ENCODE results near the gene NT5M. TPM values are rescaled to one million over a fixed set of nuclear protein-coding genes. Genes with fewer than 3 reads are reported as not detected.
"Not testable (repeated sequence)": the region's sequence is repeated elsewhere in the genome, so short reads cannot be mapped to it uniquely, and the experiment has no call there.

NT5M gene
- total RNA-seq, 1 donor from 2014 or later: 4.2 TPM

DNA sequence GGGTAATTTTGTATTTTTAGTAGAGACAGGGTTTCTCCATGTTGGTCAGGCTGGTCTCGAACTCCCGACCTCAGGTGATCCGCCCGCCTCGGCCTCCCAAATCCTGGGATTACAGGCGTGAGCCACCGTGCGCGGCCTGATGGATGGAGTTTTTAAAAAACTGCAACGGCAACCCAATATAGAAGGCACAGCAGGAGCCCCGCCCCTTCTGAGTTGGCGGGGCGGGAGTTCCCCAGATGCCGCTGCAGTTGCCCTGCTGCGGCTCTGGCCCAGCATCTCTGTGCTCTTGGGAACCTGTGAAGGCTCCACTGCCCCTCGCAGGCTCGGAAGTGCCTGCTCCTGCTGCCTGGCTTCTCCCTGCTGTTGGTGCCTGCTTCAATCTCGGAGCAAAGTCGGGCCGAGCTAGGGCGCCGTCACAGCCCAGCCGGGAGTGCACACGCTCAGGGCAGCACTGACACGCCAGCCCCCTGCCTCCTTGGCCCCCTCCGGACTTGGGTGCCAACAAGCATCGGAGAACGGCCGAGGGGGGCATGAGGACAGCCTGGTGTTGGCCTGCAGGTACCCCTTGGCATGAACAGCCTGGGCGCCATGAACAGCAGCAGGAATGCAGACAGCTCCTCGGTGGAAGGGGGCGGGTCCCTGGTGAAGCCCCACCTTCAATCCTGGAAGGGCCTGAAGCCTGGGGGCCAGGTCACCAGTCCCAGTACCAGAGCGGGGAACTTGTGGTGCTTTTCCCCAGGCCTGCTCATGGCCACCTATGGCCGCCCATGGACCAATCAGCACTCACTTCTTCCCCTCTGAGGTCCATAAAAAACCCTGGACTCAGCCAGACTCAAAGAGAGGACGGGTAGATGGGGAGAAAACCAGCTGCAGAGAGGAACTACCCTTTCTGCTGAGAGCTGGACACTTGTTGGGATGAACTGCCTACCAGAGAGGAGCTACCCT is 2.3 kb upstream of the NT5M start:
- Histone ChIP-seq H3K27me3 (ENCODE audit: control insufficient read depth in 3 of 3, insufficient read depth in 3 of 3, low read length in 3 of 3) (peaks cover 0 to 13% (median 0%) of the 10 kb centered on the region in 3 donors), H3K36me3 (ENCODE audit: control insufficient read depth in 3 of 3, insufficient read depth in 3 of 3, low read length in 3 of 3) (no peaks in the 10 kb centered on the region), H3K9me3 (ENCODE audit: control insufficient read depth in 3 of 3, low read length in 3 of 3) (no peaks in the 10 kb centered on the region), H3K9ac (ENCODE audit: low read depth in 1 of 3, low read length in 3 of 3) (peak overlapping the region in 2 of 3 donors; percentile 33 to 53), H3K4me1 (ENCODE audit: control insufficient read depth in 3 of 3, insufficient read depth in 3 of 3, low read length in 3 of 3) (peaks cover 5 to 11% (median 5%) of the 10 kb centered on the region in 3 donors), H3K4me3 (ENCODE audit: low read length in 3 of 3) (peak overlapping the region; percentile 29 to 38 (median 33)), H3K27ac (ENCODE audit: low read depth, low read length) (no peak overlapping the region)

DNA sequence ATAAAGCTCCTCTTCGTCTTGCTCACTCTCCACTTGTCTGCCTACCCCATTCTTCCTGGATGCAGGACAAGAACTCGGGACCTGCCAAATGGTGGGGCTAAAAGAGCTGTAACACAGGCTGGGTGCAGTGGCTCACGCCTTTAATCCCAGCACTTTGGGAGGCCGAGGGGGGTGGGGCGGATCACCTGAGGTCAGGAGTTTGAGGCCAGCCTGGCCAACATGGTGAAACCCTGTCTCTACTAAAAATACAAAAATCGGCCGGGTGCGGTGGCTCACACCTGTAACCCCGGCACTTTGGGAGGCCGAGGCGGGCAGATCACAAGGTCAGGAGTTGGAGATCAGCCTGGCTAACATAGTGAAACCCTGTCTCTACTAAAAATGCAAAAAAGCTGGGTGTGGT is 1.5 kb upstream of the NT5M start:
- not testable (repeated sequence) for H3K4me3 ChIP-seq (ENCODE audit: low read length in 3 of 3); H3K9ac ChIP-seq (ENCODE audit: low read depth in 1 of 3, low read length in 3 of 3); H3K27ac ChIP-seq (ENCODE audit: low read depth, low read length); H3K9me3 ChIP-seq (ENCODE audit: control insufficient read depth in 3 of 3, low read length in 3 of 3); H3K36me3 ChIP-seq (ENCODE audit: control insufficient read depth in 3 of 3, insufficient read depth in 3 of 3, low read length in 3 of 3)
- Histone ChIP-seq H3K27me3 (ENCODE audit: control insufficient read depth in 3 of 3, insufficient read depth in 3 of 3, low read length in 3 of 3) (peaks cover 0 to 13% (median 0%) of the 10 kb centered on the region in 3 donors), H3K4me1 (ENCODE audit: control insufficient read depth in 3 of 3, insufficient read depth in 3 of 3, low read length in 3 of 3) (peaks cover 5 to 11% (median 5%) of the 10 kb centered on the region in 3 donors)

DNA sequence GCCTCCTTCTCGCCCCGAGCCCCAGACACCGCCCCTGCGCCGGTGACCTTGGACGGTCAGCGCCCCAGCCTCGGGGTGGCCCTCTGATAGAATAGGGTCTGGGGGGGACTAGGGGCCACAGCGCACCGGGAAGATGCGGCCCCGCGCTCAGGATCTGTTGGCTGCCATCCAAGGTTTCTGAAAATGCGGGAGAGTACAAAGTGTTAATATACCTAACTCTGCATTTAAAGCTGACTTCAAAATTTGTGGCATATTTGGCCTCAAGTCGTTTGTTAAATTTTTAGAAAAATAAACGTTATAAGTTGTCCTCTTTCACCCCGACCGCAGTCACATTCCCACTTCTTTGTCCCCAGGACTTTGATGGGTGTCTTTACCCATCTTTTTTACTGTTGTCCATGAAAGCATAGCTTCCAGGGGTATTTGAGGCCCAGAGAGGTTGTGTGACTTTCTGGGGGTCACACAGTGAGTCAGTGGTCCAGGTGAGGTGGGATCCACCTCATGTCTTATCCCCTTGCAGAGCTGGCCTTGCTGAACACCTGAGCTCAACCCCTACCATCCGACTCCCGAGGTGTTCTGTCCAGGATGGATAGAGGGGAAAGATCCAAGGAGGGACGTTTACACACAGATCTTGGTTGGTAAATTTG is 796 bp downstream of the NT5M start:
- Histone ChIP-seq H3K9me3 (ENCODE audit: control insufficient read depth in 3 of 3, low read length in 3 of 3) (no peaks in the 10 kb centered on the region), H3K36me3 (ENCODE audit: control insufficient read depth in 3 of 3, insufficient read depth in 3 of 3, low read length in 3 of 3) (no peaks in the 10 kb centered on the region), H3K9ac (ENCODE audit: low read depth in 1 of 3, low read length in 3 of 3) (peak overlapping the region; percentile 3 to 68 (median 20)), H3K4me1 (ENCODE audit: control insufficient read depth in 3 of 3, insufficient read depth in 3 of 3, low read length in 3 of 3) (peaks cover 5 to 11% (median 5%) of the 10 kb centered on the region in 3 donors), H3K4me3 (ENCODE audit: low read length in 3 of 3) (peak overlapping the region in 2 of 3 donors; percentile 70 to 71), H3K27me3 (ENCODE audit: control insufficient read depth in 3 of 3, insufficient read depth in 3 of 3, low read length in 3 of 3) (peaks cover 0 to 13% (median 0%) of the 10 kb centered on the region in 3 donors), H3K27ac (ENCODE audit: low read depth, low read length) (no peak overlapping the region)

GRCh38 chr17:17304521-17304985 is 1.4 kb downstream of the NT5M start:
- Histone ChIP-seq H3K4me1 (ENCODE audit: control insufficient read depth in 3 of 3, insufficient read depth in 3 of 3, low read length in 3 of 3) (peaks cover 5 to 11% (median 5%) of the 10 kb centered on the region in 3 donors), H3K36me3 (ENCODE audit: control insufficient read depth in 3 of 3, insufficient read depth in 3 of 3, low read length in 3 of 3) (no peaks in the 10 kb centered on the region), H3K4me3 (ENCODE audit: low read length in 3 of 3) (no peak overlapping the region), H3K27ac (ENCODE audit: low read depth, low read length) (no peak overlapping the region), H3K27me3 (ENCODE audit: control insufficient read depth in 3 of 3, insufficient read depth in 3 of 3, low read length in 3 of 3) (peaks cover 0 to 13% (median 0%) of the 10 kb centered on the region in 3 donors), H3K9me3 (ENCODE audit: control insufficient read depth in 3 of 3, low read length in 3 of 3) (no peaks in the 10 kb centered on the region), H3K9ac (ENCODE audit: low read depth in 1 of 3, low read length in 3 of 3) (peak overlapping the region in 1 of 3 donors; percentile 3)

DNA sequence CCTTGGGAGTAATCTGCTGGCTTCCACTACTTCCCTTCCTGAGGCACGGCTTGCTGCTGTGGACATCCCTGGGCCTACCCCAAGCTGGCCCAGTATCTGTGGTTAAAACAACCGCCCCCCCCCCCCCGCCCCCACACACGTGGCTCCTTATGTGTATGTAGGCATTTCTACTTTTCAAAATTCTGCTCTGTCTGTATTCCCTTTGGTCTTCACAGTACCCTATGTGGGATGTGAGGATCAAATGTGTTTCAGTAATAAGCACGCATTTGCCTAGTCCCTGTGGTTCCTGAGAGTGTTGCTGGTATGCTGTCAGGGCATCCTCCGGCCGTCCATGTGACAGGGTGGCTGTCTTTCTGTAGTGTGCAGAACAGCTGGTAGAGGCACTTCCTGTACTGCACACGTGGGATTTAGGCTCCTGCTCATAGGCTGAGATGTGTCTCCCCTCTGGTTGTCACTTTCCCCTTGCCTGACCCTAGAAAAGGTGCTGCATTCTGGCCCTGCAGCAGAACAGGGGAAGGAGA is 2.2 kb downstream of the NT5M start:
- H3K4me1 ChIP-seq (ENCODE audit: control insufficient read depth in 3 of 3, insufficient read depth in 3 of 3, low read length in 3 of 3): peaks cover 5 to 11% (median 5%) of the 10 kb centered on the region in 3 donors
- no peaks in the 10 kb centered on the region for H3K36me3 ChIP-seq (ENCODE audit: control insufficient read depth in 3 of 3, insufficient read depth in 3 of 3, low read length in 3 of 3)
- peaks cover 0 to 10% (median 0%) of the 10 kb centered on the region in 3 donors for H3K27me3 ChIP-seq (ENCODE audit: control insufficient read depth in 3 of 3, insufficient read depth in 3 of 3, low read length in 3 of 3)
- H3K27ac ChIP-seq (ENCODE audit: low read depth, low read length): no peak overlapping the region
- no peak overlapping the region for H3K9ac ChIP-seq (ENCODE audit: low read depth in 1 of 3, low read length in 3 of 3)
- no peak overlapping the region for H3K4me3 ChIP-seq (ENCODE audit: low read length in 3 of 3)
- H3K9me3 ChIP-seq (ENCODE audit: control insufficient read depth in 3 of 3, low read length in 3 of 3): no peaks in the 10 kb centered on the region

DNA sequence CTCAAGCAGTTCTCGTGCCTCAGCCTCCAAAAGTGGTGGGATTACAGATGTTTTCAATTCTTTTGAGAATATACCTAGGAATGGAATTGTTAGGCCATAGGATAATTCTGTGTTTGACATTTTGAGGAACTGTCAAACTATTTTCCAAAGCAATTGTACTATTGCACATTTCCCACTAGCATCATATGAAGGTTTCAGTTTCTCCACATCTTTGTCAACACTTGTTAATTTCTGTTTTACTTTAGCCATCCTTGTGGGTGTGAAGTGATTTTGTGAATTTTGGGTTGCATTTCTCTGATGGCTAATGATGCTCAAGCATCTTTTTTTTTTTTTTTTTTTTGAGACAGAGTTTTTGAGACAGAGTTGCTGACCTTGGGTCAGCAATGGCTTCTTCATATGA is 6.2 kb downstream of the NT5M start:
- Histone ChIP-seq H3K27ac (ENCODE audit: low read depth, low read length) (no peak overlapping the region), H3K9ac (ENCODE audit: low read depth in 1 of 3, low read length in 3 of 3) (no peak overlapping the region), H3K27me3 (ENCODE audit: control insufficient read depth in 3 of 3, insufficient read depth in 3 of 3, low read length in 3 of 3) (no peaks in the 10 kb centered on the region), H3K4me3 (ENCODE audit: low read length in 3 of 3) (no peak overlapping the region), H3K4me1 (ENCODE audit: control insufficient read depth in 3 of 3, insufficient read depth in 3 of 3, low read length in 3 of 3) (no peaks in the 10 kb centered on the region), H3K9me3 (ENCODE audit: control insufficient read depth in 3 of 3, low read length in 3 of 3) (no peaks in the 10 kb centered on the region), H3K36me3 (ENCODE audit: control insufficient read depth in 3 of 3, insufficient read depth in 3 of 3, low read length in 3 of 3) (no peaks in the 10 kb centered on the region)

DNA sequence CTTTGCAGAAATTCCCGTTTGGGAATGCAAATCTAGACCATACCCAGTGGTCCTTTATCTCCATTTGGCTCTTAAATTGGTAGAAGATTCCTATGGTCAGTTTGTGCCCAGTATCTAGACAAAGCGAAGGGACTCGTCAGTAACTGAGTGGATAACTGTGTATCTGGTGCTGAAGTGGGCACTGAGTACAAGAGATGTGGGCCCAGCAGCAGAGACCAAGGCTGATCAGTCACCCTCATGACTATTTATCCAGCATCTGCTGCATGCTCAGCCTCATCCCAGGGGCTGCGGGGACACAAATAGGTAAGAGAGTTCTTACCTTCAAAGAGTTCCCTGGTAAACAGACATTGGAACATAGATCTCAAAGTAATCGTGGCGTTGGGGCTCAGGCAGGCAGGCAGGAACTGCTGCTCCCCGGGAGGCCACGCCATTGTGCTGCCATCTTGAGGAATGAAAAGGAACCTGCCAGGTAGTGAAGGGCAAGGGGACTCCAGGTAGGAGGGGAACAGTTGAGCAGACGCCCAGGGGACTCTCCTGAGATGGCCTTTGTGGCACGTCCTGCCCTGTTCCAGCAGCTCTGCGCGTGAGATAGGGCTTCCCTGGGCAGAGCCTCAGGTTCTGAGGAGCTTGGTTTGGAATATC is 10.3 kb downstream of the NT5M start:
- H3K9ac ChIP-seq (ENCODE audit: low read depth in 1 of 3, low read length in 3 of 3): no peak overlapping the region

DNA sequence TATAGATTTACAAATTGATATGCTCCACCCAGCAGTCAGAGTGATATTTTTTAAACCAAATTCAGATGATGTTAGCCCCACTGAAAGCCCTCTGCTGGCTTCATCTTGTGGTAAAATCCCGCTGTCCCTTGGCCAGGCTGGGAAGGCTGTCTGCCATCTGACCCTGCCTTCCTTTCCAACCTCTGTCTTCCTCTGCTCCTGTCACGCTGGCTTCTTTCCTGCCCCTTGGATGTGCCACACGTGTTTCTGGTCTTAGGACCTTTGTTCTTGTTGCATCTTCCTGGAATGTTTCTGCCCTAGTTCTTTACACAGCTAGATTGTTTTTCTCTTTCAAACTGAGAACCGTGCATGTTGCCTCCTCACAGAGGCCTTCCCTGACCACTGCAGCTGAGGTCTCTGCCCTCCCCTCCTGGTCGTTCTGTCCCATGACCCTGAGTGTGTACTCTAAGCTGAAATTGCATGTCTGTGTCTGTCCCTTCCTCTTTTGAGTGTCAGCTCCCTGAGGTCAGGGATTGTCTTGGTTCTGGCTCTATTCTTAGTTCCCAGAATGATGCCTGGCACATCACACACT is 11.4 kb downstream of the NT5M start:
- no peak overlapping the region for H3K4me3 ChIP-seq (ENCODE audit: low read length in 3 of 3)
- H3K4me1 ChIP-seq (ENCODE audit: control insufficient read depth in 3 of 3, insufficient read depth in 3 of 3, low read length in 3 of 3): no peaks in the 10 kb centered on the region
- no peaks in the 10 kb centered on the region for H3K36me3 ChIP-seq (ENCODE audit: control insufficient read depth in 3 of 3, insufficient read depth in 3 of 3, low read length in 3 of 3)
- no peaks in the 10 kb centered on the region for H3K9me3 ChIP-seq (ENCODE audit: control insufficient read depth in 3 of 3, low read length in 3 of 3)
- H3K9ac ChIP-seq (ENCODE audit: low read depth in 1 of 3, low read length in 3 of 3): no peak overlapping the region
- no peak overlapping the region for H3K27ac ChIP-seq (ENCODE audit: low read depth, low read length)
- no peaks in the 10 kb centered on the region for H3K27me3 ChIP-seq (ENCODE audit: control insufficient read depth in 3 of 3, insufficient read depth in 3 of 3, low read length in 3 of 3)

More for the DNA sequence above, 10.3 kb downstream of the NT5M start:
- Histone ChIP-seq H3K9me3 (ENCODE audit: control insufficient read depth in 3 of 3, low read length in 3 of 3) (no peaks in the 10 kb centered on the region), H3K27ac (ENCODE audit: low read depth, low read length) (no peak overlapping the region), H3K4me1 (ENCODE audit: control insufficient read depth in 3 of 3, insufficient read depth in 3 of 3, low read length in 3 of 3) (no peaks in the 10 kb centered on the region), H3K27me3 (ENCODE audit: control insufficient read depth in 3 of 3, insufficient read depth in 3 of 3, low read length in 3 of 3) (no peaks in the 10 kb centered on the region), H3K36me3 (ENCODE audit: control insufficient read depth in 3 of 3, insufficient read depth in 3 of 3, low read length in 3 of 3) (no peaks in the 10 kb centered on the region), H3K4me3 (ENCODE audit: low read length in 3 of 3) (no peak overlapping the region)

DNA sequence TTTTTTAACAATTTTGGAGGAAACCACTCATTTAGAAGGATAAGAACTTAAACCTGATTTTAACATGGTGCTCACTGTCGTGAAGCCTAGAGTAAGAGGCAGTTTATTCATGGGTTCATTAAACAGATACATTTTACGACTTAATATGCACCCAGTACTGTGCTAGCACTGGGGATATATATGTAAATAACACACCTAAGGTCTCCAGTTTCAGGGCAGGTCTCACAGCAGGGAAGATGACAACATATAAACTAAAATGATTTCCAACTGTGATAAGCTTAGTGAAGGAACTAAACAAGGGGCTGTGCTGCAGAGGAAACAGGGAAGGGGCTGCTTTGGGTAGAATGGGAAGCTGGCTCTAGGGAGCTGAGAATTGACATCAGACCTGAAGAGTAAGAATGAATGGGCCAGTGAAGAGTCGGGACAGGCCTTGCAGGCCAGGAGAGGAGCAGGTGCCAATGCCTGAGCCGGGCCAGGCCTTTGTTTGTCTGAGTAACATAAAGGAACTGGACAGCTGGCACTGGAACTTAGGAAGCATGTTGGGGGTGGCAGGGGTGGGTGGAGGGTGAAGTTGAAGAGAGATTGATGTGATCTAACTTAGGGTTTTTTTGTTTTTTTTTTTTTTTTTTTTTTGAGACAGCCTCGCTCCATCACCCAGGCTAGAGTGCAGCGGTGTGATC is 12.1 kb downstream of the NT5M start:
- Histone ChIP-seq H3K27ac (ENCODE audit: low read depth, low read length) (no peak overlapping the region), H3K27me3 (ENCODE audit: control insufficient read depth in 3 of 3, insufficient read depth in 3 of 3, low read length in 3 of 3) (no peaks in the 10 kb centered on the region), H3K9me3 (ENCODE audit: control insufficient read depth in 3 of 3, low read length in 3 of 3) (no peaks in the 10 kb centered on the region), H3K36me3 (ENCODE audit: control insufficient read depth in 3 of 3, insufficient read depth in 3 of 3, low read length in 3 of 3) (no peaks in the 10 kb centered on the region), H3K4me3 (ENCODE audit: low read length in 3 of 3) (no peak overlapping the region), H3K4me1 (ENCODE audit: control insufficient read depth in 3 of 3, insufficient read depth in 3 of 3, low read length in 3 of 3) (no peaks in the 10 kb centered on the region), H3K9ac (ENCODE audit: low read depth in 1 of 3, low read length in 3 of 3) (no peak overlapping the region)
